ENCODE measurements around the gene CCDC137.
A peak's percentile ranks its signal among the peaks of the same experiment; 100 is the strongest.

Gene CCDC137

DNA sequence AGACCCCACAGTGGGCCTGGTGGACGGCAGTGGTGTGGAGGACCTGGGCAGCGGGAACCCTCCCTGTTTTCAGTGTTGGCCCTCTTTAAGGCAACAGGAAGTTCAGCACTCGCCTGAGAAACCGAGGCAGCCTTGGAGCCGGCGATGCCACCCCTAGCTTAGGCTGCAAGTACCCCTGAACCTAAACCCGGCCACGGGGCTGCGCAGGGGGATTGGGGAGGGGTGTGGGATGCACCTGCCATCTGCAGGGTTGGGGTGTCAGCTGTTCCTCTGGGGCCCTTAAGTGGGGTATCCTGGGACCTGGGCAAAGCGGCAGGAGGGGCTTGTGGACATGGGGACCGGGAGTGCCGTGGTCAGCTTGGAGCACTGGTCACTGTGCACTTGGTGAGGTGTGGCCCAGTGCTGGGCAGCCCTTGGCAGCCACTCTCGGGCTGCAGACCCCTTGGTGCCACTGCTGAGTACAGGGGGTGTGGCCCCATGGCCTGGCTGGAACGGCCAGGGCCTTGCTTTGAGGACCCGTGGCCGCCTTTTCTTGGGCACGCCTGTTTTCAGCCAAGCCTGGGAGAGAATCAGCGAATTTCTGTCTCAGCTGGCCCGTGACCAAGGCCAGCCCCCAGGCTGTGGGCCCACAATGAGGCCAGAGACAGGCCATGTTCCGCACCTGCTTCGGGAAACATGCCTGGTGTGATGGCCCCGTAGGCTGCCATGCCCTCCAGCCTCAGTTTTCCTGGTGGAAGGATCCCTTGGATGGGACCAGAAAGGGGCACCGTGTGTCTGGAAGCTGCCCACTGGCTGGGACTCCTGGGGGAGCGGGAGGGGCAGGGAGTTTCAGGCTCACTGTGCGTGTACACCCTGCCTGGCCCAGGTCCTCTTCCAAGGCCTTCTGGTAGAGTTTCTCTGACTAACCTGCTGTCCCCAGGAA lies 41.4 kb downstream of the CCDC137 start:
- Histone ChIP-seq H3K9me3 (ENCODE audit: control insufficient read depth, insufficient read depth, low read length) (no peaks in the 10 kb centered on the region), H3K27me3 (ENCODE audit: control insufficient read depth, insufficient read depth, low read length) (no peaks in the 10 kb centered on the region), H3K9ac (ENCODE audit: low read depth, low read length) (no peak overlapping the region), H3K4me1 (ENCODE audit: control insufficient read depth, insufficient read depth, low read length) (no peaks in the 10 kb centered on the region), H3K36me3 (ENCODE audit: control insufficient read depth, insufficient read depth, low read length) (peaks cover 31% of the 10 kb centered on the region), H3K4me3 (ENCODE audit: low read depth, low read length) (no peak overlapping the region)

DNA sequence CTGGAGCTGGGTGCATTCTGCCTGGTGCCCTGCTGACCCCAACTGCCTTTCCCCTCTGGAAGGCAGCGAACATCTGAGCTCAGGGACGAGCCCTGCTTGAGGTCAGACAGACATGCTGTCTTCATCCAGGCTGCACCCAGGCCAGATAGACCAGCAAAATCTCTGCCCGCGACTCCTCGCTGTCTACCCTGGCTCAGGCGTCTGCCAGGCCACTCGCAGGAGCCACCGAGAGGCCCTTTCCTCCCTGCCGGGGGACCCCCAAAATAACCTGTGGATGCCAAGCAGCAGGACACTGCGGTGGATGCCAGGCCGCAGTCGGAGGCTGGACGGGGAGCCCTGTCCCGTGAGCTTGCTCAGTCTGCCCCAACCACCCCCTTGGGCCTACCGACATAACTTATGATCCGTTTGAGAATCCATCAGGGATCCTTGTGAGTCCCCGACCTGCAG lies 42.2 kb downstream of the CCDC137 start:
- peaks cover 34% of the 10 kb centered on the region for H3K36me3 ChIP-seq (ENCODE audit: control insufficient read depth, insufficient read depth, low read length)
- H3K9ac ChIP-seq (ENCODE audit: low read depth, low read length), result no peak overlapping the region
- H3K4me1 ChIP-seq (ENCODE audit: control insufficient read depth, insufficient read depth, low read length), result peaks cover 2% of the 10 kb centered on the region

DNA sequence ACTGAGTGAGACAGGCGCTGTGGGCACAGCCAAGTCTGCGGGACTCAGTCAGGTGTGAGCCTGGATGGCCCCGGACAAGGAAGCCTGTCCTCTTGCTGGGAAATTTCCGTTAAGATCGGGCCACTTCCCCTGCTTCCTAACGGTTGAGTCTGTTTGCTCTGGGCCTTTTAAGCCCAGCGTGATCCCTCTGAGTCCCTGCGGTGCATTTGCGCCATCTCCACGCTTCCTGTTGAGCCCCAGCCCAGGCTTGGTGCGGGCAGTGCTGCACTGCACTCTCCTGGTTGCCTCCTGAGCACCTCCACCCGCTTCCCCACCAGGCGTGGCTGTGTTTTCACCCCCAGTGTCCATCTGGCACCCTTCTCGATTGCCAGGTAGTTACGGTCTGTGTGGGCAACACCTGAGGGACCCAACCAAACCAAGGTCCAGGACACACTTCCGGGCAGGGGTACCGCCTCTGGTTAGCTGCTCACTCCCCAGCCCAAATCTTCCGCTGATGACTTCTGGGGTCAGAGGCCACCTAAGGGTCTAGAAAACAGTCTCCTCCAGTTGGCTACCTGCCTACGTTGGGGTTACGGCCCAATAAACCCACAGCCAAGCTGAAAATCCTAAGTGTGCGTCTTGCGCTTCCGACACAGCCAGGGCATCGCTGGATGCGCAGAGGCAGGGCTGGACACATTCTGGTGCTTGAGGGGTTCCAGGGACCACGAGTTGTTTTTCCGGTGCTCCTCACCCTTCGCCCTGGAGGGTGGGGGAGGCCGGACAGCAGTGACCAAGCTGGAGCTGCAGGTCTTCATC lies 44.2 kb downstream of the CCDC137 start:
- Histone ChIP-seq H3K9me3 (ENCODE audit: control insufficient read depth, insufficient read depth, low read length) (no peaks in the 10 kb centered on the region), H3K36me3 (ENCODE audit: control insufficient read depth, insufficient read depth, low read length) (peaks cover 33% of the 10 kb centered on the region), H3K4me3 (ENCODE audit: low read depth, low read length) (peak overlapping the region; percentile 65)

More for the DNA sequence above, 42.2 kb downstream of the CCDC137 start:
- H3K9me3 ChIP-seq (ENCODE audit: control insufficient read depth, insufficient read depth, low read length), result no peaks in the 10 kb centered on the region
- no peaks in the 10 kb centered on the region for H3K27me3 ChIP-seq (ENCODE audit: control insufficient read depth, insufficient read depth, low read length)
- H3K4me3 ChIP-seq (ENCODE audit: low read depth, low read length), result no peak overlapping the region

DNA sequence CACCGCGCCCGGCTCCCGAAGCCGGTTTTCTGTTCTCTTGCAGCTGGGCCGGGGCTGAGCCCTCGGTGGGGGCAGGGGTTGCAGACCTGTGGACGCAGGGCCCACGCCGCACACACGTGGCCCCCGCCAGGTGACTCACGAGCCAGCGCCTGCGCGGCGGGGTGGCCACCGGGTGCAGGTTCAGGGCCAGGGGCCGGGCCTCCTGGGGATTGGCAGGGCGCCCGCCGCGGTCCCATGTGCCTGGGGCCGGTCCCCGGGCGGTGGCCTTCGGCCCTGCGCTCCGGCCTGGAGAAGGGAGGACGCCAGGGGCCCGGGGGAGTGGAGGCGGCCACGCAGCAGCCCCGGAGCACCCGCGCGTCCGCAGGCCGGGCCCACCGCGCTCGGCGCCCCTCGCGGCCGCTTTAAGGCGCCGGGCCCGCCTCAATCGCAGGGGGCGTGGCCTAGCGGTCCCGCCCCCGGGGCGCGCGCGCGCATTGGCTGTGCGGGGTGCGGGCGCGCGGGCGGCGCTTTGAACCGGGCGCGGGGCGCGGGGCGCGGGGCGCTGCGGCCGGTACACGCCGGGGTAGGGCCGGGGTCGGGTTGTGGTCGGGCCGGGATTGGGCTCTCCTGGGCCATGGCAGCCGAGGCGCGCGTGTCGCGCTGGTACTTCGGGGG lies 45.4 kb downstream of the CCDC137 start, which contains the start of gene SLC25A10:
Gene SLC25A10 (plus strand): TSS at position 471 of the 654 bp plus-strand sequence. CDS start 143 bp downstream, at position 614.
- H3K4me1 ChIP-seq (ENCODE audit: control insufficient read depth, insufficient read depth, low read length), result peaks cover 2% of the 10 kb centered on the region
- peak within 1 kb of the TSS; percentile 79 for H3K9ac ChIP-seq (ENCODE audit: low read depth, low read length)
- no peaks in the 10 kb centered on the region for H3K27me3 ChIP-seq (ENCODE audit: control insufficient read depth, insufficient read depth, low read length)
- H3K9me3 ChIP-seq (ENCODE audit: control insufficient read depth, insufficient read depth, low read length), result no peaks in the 10 kb centered on the region
- H3K36me3 ChIP-seq (ENCODE audit: control insufficient read depth, insufficient read depth, low read length), result peaks cover 33% of the 10 kb centered on the region
- peak within 1 kb of the TSS; percentile 65 for H3K4me3 ChIP-seq (ENCODE audit: low read depth, low read length)

More for the DNA sequence above, 44.2 kb downstream of the CCDC137 start:
- H3K27me3 ChIP-seq (ENCODE audit: control insufficient read depth, insufficient read depth, low read length), result no peaks in the 10 kb centered on the region
- H3K9ac ChIP-seq (ENCODE audit: low read depth, low read length), result peak overlapping the region; percentile 79
- peaks cover 2% of the 10 kb centered on the region for H3K4me1 ChIP-seq (ENCODE audit: control insufficient read depth, insufficient read depth, low read length)

DNA sequence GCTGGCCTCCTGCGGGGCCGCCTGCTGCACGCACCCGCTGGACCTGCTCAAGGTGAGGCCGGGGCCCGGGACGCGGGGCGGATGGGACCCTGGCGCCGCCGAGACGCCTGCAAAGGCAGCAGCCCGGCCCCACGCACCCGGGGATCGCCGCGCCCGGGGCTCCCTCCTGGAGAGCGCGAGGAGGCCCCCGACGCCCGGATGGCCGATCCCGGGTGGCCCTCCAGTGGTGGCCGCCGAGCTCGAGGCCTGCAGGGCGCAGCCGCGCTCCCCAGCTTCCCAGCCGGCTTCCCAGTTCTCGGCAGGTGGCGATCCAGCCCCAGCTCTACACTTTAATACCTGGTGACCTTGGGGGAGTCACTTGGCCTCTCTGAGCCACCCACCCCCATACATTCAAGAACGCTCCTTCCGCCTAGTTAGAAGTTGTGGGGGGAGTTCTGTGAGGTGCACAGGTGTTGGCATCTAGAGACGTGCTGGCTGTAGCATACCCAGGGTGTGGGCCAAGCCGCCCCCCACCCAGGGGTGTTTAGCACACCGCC lies 46.0 kb downstream of the CCDC137 start:
- Histone ChIP-seq H3K9ac (ENCODE audit: low read depth, low read length) (peak overlapping the region; percentile 54), H3K4me1 (ENCODE audit: control insufficient read depth, insufficient read depth, low read length) (peaks cover 2% of the 10 kb centered on the region), H3K36me3 (ENCODE audit: control insufficient read depth, insufficient read depth, low read length) (peaks cover 32% of the 10 kb centered on the region), H3K27me3 (ENCODE audit: control insufficient read depth, insufficient read depth, low read length) (no peaks in the 10 kb centered on the region), H3K9me3 (ENCODE audit: control insufficient read depth, insufficient read depth, low read length) (no peaks in the 10 kb centered on the region), H3K4me3 (ENCODE audit: low read depth, low read length) (peak overlapping the region; percentile 48)

DNA sequence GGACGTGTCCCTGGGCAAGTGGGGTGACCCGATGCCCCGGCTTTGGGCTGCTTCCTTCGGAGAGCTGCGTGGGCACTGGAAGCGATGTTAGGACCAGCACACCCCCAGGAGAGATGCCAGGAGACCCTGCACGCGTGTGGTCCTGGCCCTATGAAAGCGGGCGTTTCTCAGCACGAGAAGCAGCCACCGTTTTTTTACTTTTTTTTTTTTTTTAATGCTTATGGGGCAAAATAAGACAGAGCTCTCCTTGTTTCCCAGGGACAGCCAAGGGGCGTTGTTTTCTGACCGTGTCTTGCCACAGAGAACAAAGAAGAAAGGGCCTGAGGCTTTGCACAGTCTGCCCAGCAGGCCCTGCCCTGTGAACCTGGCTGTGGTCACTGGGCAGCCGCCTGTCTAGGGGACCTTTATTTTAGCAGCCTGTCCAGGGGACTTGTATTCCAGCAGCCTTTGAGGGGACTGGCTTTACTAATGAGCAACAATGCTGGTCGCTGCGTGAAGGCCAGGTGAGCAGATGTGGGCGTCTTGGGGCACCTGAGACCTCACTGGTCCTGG lies 46.5 kb downstream of the CCDC137 start:
- Histone ChIP-seq H3K4me1 (ENCODE audit: control insufficient read depth, insufficient read depth, low read length) (peaks cover 2% of the 10 kb centered on the region), H3K27me3 (ENCODE audit: control insufficient read depth, insufficient read depth, low read length) (no peaks in the 10 kb centered on the region), H3K36me3 (ENCODE audit: control insufficient read depth, insufficient read depth, low read length) (peaks cover 33% of the 10 kb centered on the region)

DNA sequence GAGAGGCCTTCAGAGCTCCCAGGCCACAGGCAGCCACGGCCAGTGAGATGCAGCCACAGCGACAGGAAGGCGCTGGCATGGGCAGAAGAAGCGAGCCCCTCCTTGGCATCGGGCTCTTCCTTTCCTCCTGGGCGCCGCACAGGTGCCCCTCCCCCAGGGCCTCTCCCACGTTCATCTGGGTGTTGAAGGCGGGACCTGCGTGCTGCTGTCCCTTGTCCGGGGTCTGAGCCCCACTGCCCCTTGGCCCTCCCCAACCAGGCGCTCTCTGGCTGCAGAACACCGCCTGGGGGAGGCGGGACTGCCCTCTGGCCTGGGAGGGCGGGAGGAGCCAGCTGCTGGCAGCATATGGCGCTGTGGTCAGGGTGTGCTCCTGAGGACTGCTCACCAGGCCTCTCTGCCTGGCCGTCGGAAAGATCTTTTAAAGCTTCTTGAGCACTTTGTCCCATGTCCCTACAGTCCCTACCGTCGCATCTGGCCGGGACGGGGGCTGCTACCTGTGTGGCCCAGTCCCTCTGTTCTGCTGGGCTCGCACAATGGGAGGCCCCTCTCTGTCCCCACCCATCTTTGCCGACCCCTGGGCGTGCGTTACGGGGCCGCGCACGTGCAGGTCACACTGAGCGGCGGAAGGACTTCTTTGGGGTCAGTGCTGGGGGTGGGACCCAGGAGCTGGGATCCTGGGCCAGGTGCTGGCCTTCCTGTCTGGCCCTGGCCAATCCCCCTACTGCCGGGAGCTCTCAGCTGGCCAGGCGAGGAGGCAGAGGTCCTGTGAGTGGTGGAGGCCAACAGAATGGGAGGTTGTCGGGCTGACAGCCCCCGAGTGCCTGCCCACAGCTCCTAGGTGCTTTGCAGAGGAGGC lies 47.2 kb downstream of the CCDC137 start:
- Histone ChIP-seq H3K27me3 (ENCODE audit: control insufficient read depth, insufficient read depth, low read length) (no peaks in the 10 kb centered on the region), H3K4me1 (ENCODE audit: control insufficient read depth, insufficient read depth, low read length) (peaks cover 2% of the 10 kb centered on the region), H3K36me3 (ENCODE audit: control insufficient read depth, insufficient read depth, low read length) (peaks cover 31% of the 10 kb centered on the region), H3K9me3 (ENCODE audit: control insufficient read depth, insufficient read depth, low read length) (no peaks in the 10 kb centered on the region), H3K9ac (ENCODE audit: low read depth, low read length) (no peak overlapping the region), H3K4me3 (ENCODE audit: low read depth, low read length) (peak overlapping the region; percentile 48)

More for the DNA sequence above, 46.5 kb downstream of the CCDC137 start:
- no peaks in the 10 kb centered on the region for H3K9me3 ChIP-seq (ENCODE audit: control insufficient read depth, insufficient read depth, low read length)
- peak overlapping the region; percentile 48 for H3K4me3 ChIP-seq (ENCODE audit: low read depth, low read length)
- H3K9ac ChIP-seq (ENCODE audit: low read depth, low read length), result peak overlapping the region; percentile 54

DNA sequence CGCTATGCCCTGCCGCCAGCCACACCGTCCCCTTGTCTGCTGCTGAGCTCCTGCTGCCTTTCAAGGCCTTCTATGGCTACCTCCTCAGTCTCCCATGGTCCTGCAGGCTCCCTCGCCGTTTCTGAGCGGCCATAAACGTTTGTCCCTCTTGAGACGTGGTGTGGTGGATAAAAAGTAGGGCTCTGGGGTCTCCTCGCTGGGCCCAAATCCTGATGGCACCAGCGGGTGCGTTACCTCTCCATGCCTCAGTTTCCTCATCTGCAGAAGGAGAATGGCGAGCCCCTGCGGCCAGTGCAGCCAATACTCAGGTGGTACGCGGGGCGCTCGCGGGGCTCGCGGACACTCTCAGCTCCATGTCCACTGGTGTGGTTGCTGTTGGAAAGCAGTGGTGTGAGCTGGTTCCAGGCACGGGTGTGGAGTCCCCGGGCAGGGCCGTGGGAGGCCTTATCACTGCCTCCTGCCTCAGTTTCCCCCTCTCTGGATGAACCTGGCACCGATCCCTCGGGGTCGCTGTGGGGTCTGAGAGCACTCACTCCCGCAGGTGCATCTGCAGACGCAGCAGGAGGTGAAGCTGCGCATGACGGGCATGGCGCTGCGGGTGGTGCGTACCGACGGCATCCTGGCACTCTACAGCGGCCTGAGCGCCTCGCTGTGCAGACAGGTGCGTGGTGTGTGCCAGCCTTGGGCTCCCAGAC lies 48.0 kb downstream of the CCDC137 start:
- H3K4me1 ChIP-seq (ENCODE audit: control insufficient read depth, insufficient read depth, low read length), result peaks cover 2% of the 10 kb centered on the region
- H3K36me3 ChIP-seq (ENCODE audit: control insufficient read depth, insufficient read depth, low read length), result peaks cover 35% of the 10 kb centered on the region
- H3K27me3 ChIP-seq (ENCODE audit: control insufficient read depth, insufficient read depth, low read length), result no peaks in the 10 kb centered on the region
- no peak overlapping the region for H3K4me3 ChIP-seq (ENCODE audit: low read depth, low read length)
- H3K9ac ChIP-seq (ENCODE audit: low read depth, low read length), result no peak overlapping the region
- H3K9me3 ChIP-seq (ENCODE audit: control insufficient read depth, insufficient read depth, low read length), result no peaks in the 10 kb centered on the region

DNA sequence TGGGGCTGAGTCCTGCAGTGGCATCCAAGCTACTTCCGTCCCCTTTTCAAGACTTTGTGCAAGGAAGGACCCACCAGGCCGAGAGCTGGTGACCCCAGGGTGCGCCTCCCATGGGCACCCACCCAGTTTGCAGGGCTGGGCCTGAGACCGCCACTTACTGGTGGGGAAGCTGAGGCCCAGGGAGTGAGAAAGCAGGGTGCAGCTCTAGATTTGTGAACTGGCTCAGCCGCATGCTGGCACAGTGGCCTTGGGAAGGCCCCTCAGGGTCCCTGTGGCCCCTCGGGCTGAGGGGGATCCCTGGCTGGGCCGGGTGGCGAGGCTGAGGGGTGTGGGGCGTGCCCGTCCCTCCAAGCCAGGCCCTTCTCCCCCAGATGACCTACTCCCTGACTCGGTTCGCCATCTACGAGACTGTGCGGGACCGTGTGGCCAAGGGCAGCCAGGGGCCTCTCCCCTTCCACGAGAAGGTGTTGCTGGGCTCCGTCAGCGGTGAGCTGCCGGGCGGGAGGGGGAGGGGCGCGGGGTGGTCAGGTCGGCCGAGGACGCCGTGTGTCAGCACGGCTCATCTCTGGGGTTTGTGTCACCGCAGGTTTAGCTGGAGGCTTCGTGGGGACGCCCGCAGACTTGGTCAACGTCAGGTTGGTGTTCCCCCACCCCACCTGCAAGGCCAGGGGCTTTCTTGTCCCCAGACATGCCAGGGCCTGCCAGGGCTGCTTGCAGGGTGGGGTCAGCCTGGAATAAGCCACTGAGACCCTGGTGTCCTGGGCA lies 48.8 kb downstream of the CCDC137 start:
- H3K9me3 ChIP-seq (ENCODE audit: control insufficient read depth, insufficient read depth, low read length), result no peaks in the 10 kb centered on the region
- no peaks in the 10 kb centered on the region for H3K27me3 ChIP-seq (ENCODE audit: control insufficient read depth, insufficient read depth, low read length)
- peaks cover 2% of the 10 kb centered on the region for H3K4me1 ChIP-seq (ENCODE audit: control insufficient read depth, insufficient read depth, low read length)
- H3K36me3 ChIP-seq (ENCODE audit: control insufficient read depth, insufficient read depth, low read length), result peaks cover 36% of the 10 kb centered on the region
- H3K9ac ChIP-seq (ENCODE audit: low read depth, low read length), result no peak overlapping the region
- H3K4me3 ChIP-seq (ENCODE audit: low read depth, low read length), result no peak overlapping the region
